HG02759 (cell line): Measurements from ENCODE around the gene TCF4.

ENCODE experiments used
- ATAC-seq: cut with Tn5 transposase; IDR thresholded peaks from one replicate; pipeline ENCODE4 v1.9.1; 2021; ENCODE audit warnings: mild to moderate bottlenecking, moderate library complexity; ENCODE audit not compliant: unreplicated experiment

The TCF4 gene

DNA sequence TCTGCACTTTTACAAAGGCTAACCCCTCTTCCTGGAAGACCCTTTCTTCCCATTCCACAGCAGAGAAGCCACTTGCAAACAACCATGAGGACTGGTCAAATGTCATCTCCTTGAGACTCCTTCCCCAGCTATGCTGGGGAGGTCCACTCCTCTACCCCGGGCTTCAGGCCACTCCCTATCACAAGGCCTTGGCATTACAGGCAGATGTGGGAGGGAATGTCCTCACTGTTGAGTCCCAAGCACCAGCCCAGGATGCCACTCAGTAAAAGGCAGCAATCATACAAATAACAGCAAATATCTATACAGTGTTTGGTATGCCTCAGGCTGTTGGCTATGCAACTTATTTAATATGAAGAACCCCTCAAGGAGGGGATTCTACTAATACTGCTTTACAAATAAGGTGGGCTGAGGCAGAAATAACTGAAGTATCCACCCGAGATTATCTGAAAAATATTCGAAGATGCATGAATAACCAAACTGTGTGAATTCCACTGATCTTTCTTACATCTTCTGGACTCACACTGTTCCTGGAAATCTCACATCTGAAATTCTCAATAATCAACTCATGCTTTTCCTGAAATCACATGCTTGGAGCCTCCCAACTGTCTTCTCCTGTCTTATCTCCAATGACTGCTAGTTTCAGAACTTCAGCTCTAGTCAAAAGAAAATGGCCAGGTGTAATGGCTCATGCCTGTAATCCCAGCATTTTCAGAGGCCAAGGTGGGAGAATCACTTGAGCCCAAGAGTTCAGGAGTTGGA is 226.3 kb downstream of the TCF4 start:
- no peak for ATAC-seq

DNA sequence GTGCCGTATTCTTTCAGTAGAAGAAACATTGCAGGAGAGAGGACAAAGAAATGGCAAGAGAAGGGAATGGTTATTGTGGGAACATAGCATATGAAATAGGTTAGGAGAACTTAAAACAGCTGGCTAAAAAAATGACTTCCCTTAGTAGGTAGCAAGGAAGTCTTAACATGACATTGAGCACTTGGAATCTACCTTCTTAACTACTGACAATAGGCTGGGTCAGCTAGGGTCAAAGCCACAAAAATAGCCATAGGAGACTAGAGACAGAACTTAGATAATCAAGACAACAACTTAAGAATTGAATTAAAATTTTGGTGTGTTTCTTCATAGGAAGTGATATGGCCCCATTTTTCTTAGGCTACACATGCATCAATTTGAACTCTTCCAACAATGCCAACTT is 227.9 kb downstream of the TCF4 start:
- ATAC-seq, result no peak

DNA sequence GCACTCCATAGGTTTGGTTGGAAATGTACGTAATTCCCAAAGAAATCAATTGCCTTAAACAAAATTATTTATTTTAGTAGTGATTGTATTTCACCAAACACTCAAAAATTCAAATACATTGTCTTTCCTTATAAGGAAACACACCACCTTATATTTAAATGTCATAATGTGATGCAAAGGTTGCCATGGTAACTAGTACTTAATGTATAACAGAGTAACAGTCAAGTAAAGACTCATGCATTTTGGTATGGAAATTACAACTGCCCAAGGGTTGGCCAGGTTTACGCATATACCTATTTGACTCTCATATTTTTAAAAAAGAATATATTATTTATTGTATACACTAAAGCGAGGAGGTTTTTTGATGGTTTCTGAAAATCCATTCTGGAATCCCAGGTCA is 231.2 kb downstream of the TCF4 start:
- ATAC-seq, result no peak

DNA sequence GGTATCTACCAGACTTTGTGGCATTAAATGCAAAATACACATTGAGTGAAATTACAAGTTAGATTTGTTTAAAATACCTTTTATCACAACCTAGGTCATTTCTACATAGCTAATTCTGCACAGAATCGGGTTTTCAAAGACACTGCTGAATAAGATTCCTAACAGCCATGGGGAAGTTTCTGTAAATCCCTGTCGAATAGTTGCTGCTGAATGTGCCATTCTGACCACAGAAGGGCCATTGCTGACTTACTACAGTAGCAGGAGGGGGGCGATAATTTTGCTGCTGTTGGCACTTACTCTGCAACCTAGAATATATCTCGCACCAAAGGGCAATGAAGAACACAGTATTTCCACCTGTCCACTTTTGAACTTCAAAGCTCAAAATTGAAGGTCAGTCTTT is 232.8 kb downstream of the TCF4 start:
- ATAC-seq, result no peak

DNA sequence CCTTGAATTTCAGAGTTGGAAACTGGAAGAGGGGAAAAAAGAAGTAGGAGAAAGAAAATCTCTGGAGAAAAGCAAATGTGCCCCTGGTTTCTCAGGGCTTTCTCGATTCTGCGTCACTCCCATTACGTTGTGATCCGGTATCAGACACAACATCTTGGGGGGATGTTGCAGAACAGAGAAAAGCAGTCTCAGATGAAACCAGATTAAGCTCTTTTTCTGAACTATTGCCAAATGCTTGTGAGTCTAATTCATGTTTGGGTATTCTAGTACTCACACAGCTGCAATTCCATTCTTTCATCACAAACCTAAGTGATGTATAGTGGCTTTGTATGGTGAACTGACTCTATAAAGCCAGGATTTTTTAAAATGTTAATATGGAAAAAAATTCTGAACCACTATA is 233.2 kb downstream of the TCF4 start:
- no peak for ATAC-seq

DNA sequence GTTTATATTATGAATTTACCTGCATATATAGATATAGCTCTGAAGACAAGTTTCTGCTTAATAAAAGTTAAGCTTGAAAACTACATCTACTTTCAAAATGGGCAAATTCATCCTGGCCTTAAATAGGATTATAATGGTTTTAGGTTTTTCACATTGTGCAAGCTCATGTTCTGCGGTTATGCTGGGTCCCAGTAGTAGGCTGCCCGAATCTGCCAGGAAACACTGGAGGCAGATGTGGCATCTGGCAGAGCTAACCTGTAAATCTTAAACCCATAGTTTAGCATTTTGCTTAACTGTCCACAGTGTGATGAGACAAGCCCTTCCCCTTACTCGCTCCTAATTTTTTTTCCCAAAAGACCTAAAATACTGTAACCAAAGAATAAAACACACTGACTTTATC is 234.2 kb downstream of the TCF4 start:
- ATAC-seq, result no peak

DNA sequence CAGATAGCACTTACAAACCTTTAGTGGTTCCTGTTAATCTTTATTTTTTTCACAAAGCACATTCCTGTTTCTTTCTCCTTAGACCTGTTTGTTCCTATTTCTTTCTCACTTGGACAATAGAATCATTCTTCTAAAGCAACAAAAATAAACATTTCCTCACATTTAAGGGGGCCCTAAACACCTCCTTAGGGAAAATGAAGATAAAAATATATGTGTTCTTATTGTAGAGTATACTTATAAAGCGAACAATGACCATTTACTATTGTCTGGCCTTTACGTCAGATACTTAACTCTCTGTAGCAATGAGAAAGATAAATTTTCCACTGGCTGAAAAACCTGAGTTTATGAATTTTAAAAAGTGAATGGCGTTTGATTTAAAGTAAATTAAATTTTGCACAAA is 234.6 kb downstream of the TCF4 start:
- no peak for ATAC-seq

DNA sequence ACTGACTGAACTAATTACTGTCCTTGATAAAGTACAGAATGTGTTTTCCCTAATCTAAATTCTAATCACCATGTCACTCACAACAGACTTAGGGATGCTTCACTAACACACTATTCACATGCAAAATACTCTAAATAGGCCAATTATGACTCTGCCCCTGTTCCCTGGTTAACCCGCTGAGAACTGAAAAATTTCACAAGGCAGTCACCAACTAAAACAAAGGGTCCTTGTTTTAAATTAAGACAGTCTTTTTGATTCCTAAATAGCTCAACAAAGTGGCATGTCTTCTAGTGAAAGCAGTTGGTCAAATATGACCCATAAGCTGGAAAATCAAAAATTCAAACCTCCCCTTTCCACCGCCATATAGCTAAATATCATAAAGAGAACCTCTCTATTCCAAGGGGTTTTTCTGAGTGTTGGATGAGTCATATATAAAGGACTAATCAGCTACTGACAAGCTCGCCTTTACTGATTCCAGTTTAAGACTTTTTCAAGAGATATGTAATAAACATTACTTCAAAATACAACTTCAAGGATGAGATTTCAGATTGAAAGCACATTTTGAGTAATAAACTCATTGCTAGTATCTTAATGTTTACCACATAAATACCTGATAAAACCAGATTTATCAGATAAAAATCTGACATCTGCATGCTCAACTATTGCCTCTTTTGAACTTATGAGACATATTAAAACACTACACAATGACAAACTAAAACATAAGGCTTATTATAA is 235.8 kb downstream of the TCF4 start:
- ATAC-seq, result peak; percentile 64

DNA sequence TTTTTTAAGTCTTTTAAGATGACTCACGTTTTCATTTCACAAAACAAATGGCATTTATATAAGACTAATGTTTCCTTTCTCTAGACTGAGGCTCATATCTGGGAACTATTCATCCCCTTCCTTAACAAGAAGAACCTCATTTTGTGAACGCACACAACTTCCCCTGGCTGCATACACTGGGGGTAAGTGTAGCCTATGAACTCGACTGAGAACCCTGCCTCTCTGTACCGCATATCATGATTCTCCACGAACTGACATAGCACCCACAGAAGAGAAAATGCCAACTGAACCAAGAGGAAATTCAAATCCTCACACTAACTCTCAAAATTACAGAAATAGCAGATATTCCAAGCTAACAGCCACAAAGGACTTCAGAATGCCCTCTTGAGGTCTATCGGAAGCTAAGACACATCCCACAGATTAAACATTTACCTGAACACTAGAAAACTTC is 236.7 kb downstream of the TCF4 start:
- ATAC-seq, result no peak

DNA sequence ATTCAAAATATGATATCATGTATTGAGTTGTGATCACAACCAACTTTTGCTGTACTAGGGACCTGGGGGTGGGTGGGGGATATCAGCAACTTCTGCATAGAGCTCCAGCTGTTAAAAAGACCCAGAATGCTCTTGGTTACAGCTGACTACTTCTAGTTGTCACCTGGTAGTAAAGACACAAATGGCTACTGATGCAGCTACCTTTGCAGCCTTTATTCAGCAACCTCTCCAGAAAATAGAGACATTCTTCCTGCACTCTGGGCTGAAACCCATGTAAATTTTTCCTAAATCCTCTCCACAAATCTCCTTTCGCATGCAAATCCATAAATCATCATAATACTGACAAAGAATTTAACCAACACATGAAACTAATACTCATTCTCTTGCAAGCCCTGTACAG is 238.3 kb downstream of the TCF4 start:
- no peak for ATAC-seq

DNA sequence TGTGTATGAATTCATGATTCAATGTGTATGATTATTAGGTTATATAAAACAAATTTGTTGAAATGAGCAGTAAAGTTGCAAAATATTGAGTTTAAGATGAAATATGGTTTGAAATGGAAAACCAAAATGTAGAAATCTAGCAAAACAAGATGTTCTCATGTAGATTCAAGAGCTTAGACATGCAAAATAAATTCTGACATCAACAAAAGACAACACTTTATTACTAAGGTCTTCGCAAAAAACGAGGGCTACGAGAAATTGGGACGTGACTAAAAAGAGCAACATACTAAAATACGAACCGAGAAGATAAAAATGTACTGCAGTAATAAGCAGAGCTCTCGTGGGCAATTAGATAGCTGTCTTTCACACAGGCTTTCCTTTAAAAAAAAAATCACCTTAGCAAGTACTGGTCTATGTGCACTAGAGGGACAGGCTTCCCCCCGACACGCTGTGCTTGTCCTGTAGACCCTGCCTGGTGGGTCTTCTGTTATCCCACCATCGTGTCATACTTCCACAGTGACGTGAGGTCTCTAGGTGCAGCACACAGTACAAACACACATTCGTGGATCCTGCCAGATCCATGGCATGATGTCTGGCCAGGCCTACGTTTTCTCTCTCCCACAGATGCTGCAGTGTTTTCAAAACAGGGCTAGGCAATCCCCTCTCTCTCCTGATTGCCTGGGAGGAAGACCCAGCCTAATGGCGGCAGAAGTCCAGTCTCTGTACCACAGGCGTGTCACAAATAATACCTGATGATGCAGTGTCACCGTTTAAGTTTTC is 240.8 kb downstream of the TCF4 start:
- ATAC-seq, result no peak

DNA sequence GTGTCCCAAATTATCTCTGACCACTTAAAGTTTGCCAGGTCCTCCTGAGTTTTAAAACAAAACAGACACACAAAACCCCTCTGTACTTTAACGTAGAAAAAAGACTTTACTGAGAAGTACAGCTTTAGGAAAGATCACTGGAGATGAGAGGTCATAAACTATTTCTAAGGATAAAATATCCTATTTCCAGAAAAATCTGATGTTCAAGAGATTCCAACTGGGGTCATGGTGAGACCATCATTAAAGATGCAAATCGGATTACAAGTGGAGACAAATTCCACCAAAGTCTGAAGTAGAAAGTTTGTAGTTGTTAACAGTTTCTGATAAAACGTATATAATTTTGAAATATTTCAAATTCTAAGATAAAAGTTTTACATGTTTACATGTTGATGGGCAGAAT is 241.6 kb downstream of the TCF4 start:
- no peak for ATAC-seq

DNA sequence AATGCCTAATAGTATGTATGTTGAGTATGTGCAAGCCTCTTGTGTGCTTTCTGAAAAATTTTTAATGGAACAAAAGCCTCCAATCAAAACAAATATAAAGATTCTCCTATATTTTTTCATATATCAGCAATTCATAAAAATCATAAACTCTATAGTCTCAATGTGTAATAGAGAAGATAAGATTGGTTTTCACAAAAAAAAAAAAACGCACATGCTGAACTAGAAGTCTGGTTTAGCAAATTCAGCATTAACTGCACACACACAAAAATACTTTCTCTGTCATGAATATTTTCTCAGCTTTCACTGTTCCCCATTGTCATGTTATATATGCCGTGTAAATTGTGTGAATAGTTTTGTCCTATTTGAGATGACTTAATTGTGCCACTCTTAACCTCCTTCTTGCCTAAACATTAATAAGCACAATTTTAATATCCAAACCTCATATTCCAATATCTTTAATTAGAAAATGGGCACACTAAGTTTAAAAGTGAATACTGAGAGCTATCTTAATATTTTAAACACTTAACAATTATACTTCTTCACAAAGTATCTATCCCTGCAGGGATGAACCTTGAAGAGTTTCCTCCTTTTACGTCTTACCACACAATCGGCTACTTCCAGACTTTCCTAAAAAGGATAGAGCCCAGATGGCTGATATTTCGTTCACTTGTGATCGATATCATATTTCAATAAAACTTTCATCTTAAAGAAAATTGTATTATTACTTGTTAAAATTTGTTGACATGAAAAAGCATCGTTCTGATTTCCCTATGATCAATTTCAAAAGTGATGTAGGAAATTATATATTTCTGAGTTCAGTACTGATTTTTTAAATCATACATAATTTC is 242.7 kb downstream of the TCF4 start:
- no peak for ATAC-seq

DNA sequence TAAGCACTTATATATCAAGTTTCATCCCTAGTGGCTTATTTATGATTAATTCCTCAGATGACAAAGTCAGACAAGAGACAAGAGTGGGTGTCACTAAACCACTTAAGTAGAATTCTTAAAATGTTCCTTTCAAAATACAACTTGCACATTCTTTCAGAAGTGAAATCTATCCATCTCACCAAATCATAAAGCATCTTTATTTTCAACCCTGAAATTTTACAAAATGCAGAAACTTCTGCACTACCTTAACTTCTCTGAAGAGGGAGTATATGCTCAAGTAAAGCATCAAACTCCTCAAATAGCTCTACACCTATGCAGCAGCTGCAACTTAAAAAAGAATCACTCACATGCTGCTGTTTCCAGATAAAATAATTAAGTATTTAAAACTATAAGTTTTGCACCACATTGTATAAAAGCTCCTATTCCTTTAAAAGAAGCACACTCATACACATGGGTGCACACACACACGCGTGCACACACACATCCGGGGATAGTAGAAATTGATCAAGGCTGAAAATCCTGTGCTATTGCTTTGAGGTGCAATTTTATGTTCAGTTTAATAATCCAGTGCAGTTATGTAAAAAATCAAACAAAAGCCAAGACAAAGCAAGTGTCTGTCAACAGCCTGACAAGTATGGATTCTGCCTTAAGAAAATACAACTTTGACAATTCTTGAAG is 244.5 kb downstream of the TCF4 start:
- peak; percentile 79 for ATAC-seq

DNA sequence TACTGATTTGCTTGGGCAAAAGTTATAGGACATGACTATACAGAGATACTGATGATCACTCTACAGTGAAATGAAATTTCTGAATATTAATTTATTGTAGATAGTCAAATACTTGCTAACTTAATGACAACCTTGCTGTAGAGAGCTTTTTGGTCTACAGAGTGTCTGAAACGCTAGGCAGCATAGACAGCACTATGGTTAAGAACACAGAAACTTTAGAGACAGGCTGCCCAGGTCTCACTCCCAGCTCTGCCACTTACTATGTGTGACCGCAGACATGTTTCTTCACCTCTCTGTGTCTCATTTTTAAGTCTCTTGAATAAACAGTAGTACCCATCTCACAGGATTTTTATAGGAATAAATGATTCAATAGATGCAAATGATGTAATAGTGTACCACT is 247.0 kb downstream of the TCF4 start:
- no peak for ATAC-seq

DNA sequence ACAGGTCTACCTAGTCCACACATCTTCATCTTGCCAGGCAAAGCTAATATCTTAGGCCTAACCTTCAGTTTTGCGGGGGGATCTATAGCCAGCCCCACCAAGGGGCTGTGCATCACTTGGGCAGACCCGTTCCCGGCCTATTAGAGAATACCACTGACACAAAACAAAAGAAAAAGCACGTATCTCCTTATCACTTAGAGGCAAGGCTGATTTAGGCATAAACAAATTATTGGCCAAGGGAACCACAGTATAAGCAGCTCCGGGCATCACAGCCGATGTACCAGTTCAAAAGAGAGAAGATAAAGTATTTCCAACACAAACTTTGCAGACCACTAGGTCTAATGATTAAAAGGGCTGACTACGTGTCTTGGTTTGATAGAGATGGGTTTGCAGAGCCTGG is 248.0 kb downstream of the TCF4 start:
- ATAC-seq, result no peak

DNA sequence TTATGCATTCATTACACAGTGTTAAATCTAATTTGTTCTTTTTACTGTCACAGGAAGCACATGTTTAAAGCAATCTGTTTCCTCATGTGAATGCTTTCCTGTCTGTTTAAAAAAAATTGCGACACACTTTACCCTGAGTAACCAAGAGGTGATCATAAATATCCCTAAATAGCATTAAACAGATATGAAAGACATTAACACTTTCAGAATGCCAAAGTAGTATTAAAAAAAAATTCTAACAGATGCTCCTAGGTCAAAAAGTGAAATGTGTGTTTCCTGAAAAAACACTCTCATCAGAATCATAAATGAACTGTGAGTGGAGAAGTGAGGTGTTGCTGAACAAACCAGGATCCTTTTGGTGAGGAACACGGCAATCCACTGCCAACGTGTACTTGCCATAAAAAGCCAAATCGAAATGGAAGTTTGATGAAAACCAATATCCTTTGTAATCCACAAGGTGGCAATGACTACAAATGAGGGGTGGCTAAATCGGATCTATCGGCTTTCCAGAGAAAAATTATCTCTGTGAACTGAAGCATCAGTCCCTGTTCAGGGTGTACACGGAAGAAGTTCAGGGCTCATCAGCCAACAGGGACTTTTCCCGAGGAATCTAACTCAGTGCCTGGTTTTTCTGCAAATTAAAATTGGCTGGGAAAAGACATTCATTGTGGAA is 248.9 kb downstream of the TCF4 start:
- no peak for ATAC-seq

DNA sequence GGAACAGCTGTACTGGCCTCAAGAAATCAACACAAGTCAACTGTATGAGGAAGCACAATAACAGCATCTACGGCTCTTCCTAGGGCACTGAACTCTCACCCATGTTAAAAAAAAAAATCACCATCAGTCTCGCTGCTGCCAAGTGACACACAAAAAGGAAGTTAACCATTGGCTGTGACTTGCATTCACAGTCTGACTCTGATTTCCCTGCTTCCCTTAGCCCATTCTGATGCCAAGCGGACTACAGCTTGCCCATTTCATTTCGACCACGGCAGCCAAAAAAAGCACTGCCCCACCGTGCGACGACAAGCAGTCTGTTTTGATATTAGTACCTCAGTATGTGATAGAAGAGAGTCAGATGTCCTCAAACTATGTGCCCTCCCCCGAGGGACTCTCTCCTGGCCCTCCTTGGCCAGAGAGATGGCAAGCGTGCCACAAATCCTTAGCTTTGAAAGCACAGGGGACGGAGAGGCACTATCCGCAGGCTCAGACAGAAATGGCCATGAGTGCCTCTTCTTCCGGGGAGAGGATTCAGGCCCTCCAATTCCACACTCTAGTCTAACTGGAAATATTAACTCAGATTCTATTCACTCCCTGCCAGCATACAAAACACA is 250.0 kb downstream of the TCF4 start:
- peak; percentile 70 for ATAC-seq

DNA sequence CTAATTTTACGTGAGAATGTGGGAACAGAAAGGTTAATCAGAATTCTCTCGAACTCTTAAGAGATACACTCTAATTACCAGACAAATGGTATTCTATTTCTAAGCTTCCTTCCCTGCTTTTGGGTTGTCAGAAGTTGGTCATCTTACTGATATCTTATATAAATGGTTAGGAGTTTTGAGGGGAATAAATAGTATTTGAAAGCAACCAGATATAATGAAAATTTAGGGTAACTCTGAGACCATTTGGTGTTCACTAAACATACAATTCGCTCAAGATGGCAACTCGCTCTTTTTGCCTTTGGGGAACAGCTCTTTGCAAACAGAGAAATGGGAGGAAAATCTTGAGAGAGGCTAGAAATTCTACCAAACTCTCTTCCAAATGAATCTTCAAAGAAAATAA is 250.9 kb downstream of the TCF4 start:
- no peak for ATAC-seq
